Activated gamma-delta T cell treated with anti-CD3 and anti-CD28 coated beads, Interleukin-2, amount 50 U/mL, for 16 hours (primary cell): ENCODE measurements around the gene PRR19.
A peak's percentile ranks its signal among the peaks of the same experiment; 100 is the strongest.
"Not testable (repeated sequence)": the region's sequence is repeated elsewhere in the genome, so short reads cannot be mapped to it uniquely, and the experiment has no call there.

Experiments used
- DNase-seq: peaks from one replicate; pipeline ENCODE4 v3.0.0-alpha.2; 2020; ENCODE audit warnings: low read depth

PRR19 gene, protein sequence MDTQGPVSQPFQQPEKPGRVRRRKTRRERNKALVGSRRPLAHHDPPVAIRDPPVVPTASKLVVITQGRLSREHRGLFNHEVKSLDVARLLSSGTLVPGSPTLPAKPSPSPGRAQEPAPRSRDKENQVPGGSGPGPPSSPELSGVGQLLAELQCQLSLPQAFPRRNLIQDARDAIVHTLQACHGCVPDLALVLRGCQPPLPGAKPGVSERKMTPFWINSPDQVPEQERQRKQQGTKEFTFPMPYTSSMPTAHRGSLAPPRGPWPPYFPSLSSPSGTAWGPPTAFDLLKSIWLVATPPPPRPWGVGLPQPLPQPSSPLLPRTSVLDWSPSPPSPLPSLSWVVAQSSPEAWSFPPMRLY

DNA sequence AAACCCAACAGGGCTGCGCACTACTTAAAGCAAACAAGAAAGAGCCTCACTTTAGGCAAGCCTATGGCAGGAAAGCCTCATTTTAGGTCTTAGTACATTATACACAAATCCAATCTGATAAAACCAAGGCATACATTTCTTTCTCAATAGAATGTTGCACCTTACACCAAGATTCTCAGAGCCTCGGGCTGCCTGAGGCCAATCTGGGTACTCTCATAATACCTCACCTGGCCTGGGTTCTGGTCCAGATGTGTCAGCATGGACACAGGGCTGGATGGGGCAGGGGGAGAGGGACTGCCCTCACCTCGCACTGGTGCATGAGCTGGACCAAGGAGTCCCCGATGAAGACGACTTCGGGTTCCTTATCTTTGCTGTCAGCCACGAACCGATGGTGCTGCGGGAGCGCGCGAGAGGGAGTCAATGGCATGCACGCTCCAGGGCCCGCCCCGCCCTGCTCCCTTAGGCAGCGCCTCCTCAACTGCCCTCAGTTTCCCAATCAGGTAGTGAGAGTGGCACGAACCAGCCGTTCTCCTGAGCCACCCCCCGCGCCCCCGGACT lies at the start of gene PRR19:
Gene PRR19, plus strand, starts transcription at position 487 of the 558 bp plus-strand sequence. CDS start 7,453 bp downstream, outside the sequence.
- no peak for DNase-seq

DNA sequence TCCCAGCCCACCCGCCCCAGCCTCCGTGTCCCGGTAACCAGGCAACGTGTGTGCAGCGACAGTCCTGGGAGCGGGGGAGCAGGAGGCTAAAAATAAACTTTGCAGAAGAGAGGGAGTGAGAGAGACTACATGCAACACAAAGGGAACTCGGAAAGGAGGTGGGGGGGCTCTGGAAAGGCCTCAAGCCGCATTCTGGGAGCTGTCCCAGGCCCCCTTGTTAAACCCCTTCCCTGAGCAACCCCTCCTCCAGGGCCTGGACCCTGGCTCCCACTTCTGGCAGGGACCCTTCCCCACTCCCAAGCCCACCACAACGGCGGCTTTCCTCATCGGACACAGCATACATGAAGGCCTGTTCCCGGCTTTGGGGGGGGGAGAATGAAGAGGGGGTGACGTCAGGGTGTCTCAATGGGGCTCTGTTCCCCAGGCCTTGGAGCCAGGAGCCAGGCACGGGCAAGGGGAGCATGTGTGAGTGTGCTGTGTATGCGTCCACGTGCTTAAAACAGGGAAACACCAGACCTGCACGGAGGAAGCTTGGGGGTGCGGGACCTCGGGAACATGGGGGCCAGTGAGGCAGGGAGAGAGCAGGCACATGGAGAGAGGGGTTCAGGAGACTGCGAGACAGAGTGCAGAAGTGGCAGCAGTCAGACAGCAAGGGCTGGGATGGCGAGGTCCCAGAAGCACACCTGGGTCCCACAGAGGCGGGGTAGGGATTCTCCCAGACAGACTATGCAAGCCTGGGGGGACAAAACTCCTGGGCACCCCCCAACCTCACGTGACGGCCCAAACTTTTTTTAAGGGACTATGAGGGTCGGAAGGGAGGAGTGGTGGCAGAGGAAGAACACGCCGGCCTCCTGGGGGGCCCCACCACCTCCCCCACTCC lies 49.3 kb upstream of the PRR19 start:
- DNase-seq, result no peak

DNA sequence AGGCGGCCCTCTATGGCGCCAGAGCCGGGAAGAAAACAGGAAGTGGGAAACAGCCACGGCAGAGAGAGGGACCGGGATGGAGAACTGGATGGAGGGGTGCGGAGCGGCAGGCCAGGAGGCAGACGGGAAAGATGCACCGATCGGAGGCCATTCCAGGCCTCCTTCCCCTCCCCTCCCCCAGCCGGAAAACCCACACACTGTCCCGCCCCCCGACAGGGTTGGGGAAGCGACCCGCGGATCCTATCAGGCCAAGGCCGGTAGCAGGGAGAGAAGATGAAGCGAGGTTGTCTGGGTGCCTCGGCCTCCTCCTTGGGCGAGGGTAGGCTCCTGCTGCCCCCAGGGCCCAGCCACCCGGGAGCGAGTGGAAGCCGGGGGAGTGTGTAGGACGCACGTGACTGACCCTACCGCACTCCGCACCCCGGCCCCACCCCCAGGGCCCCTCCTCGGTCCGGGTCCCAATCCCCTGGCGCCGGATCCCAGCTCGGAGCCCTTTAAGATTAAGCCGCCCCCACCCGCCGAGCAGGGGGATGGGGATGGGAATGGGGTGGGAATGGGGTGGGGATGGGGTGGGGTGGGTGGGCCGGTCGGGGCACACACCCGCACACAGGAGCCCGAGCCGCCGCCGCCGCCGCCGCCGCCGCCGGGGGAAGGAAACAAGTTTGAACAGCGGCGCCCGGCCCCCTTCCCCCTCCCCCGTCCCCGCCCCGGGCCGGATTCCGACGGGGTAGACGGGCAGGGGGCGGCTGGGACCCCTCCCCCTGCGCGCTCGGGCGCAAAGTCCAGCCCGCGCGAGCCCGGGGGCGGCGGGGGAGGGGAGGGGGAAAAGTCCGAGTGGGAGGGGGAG lies 48.5 kb upstream of the PRR19 start:
- DNase-seq, result peak; percentile 27

DNA sequence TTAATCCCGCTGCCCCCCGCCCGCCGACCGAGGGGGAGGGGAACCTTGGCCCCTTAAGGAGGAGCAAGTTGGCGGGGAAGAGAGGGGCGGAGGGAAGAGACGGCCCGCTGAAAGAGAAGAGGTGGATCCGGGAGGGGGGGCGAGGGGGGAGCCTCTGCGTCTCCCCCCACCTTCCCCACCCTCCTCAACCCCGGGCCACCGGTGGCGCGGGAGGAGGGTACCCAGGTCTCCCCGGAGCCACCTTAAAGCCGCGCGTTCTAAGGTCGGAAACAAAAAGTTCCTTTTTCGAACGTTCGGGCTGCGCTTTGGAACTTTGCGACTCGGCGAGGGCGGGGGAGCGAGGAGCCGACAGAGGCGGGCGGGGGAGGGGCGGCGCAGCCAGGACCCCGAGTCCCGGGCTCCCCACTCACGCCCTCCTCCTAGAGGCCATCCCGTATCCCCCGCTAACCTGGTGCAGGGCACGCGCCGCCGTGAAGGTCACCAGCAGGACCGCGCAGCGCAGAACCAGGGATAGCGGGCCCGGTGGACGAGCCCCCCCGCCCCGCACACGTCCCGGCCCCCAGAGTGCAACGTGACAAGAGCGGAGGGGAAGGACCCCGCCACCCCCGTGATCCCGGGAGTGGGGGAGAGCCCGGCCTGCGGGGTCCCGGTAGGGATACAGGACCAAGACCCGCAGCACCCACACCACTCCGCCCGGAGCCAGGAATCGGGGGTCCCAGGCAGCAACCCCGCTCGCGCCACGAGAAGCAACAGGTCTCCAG lies 47.7 kb upstream of the PRR19 start:
- peak; percentile 67 for DNase-seq

DNA sequence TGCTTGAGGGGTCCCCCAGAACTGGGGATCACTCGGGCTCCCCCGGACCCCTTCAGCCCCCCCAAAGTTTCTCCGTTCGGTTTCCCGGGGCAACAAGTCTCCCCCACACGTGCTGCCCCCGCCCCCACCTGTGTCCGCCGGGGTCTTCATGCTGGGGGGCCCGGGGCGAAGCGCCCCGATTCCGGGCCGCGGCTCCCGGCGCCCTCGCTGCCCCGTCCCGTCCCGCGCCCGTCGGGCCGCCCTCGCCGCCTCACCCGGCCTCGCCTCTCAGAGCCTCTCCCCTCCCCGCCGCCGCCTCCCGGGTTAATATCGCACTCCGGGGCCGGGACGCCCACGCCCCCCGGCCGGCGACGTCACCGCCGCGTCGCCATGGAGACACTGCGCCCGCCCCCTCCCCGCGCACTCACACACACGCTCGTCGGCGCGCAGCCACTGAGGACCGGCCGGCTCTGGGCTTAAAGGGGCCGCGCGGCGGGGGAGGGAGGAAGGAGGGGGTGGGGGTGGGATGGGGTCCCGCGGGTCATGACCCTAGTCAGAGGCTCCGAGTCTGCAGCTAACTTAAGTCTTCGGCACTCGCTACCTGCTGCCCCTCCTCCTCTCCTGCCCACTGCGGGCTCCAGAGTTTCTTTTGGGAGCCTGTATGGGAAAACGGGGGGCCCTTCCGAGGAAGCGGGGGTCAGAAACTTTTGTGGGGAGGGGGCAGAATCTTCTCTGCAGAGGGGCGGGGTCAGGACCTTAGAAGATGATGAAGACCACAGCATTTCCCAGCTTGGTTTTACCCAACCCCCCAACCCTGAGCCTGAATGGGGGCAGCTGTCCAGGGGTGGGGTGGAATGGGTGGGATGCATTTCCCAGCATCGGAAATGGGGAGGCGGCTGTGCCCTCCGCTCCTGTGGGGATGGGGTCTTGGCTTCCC lies 46.8 kb upstream of the PRR19 start, which contains the start of gene ERF:
Gene ERF, minus strand, starts transcription at position 279 of the 916 bp plus-strand sequence. Its CDS starts 129 bp downstream, at position 150.
- peak; percentile 90 for DNase-seq

DNA sequence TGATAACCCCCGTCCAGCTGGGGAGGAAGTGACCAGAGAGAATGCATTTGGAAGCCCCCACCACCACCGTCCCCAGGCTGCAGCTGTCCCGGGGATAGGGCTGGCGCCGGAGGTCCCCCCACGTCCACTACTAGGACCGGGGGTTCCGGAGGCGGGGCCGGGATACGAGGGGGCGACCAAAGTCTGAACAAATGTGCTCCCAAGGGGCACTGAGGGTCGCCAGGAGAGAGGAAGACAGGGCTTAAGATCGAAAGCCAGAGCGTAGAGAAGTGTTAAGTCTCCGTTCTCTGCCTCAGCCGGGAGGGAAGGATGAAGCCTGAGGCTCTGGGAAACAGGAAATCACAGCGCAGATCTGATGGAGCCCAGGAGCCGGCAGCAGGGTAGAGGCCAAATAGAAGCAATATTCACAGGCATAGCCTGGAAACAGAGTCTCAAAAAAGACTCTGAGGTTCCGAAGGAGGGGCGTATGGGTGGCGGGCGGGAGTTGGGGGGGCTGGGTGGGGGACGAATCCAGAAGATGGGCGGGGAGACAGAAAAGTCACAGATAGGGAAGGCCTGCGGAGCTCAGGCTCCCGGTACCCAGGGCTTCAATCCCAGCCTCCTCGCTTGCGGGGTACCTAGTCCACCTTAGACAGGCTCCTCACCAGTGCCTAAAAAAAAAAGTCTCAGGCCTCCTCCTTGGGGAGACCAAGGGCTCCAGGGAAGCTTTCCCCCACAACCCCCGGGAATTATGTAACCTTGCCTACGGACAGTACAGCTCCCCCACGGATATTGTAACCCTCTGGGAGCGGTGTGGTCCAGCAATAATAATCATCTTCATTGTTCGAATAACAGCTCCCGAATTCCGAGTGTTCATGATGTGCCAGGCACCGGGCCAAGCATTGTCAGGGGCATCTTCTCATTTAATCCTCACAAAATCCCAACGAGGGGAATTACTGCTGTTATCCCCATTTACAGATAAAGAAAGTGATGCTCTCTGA lies 45.9 kb upstream of the PRR19 start:
- no peak for DNase-seq

DNA sequence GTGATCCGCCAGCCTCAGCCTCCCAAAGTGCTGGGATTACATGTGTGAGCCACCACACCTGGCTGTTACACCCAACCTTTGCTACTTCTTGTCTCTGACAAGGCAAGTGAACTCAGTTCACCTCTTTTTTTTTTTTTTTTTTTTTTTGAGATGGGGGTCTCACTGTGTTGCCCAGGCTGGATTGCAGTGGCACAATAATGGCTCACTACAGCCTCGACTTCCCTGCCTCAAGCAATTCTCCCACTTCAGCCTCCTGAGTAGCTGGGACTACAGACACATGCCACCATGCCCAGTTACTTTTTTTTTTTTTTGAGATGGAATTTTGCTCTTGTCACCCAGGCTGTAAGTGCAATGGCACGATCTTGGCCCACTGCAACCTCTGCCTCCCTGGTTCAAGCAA lies 44.1 kb upstream of the PRR19 start:
- not testable (repeated sequence) for DNase-seq

DNA sequence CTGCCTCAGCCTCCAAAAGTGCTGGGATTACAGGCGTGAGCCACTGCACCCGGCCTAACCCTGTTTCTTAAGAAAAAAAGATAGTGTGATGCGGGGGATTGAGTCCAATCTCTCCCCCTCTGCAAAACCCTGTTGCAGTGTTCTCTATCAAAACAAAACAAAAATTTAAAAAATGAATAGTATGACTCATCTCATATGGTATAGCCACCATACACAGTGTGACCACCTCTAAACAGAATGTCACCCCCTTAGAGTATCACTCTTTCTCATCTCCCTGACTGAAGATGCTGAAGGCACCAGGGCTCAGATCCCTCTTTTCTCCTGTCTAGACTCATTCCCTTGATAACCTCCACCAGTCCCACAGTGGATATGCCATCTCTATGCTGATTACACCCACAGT lies 40.2 kb upstream of the PRR19 start:
- no peak for DNase-seq

DNA sequence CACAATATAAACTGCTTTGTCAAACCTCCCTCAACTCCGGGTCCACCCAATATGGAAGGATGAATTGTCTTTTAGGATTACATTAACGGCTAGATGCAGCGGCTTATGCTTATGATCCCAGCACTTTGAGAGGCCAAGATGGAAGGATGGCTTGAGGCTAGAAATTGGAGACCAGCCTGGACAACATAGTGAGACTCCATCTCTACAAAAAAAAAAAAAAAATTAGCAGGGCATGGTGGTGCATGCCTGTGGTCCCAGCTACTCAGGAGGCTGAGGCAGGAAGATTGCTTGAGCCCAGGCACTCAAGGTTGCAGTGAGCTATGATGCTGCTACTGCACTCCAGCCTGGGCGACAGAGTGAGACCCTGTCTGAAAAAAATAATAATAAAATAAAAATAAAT lies 35.8 kb upstream of the PRR19 start:
- not testable (repeated sequence) for DNase-seq

DNA sequence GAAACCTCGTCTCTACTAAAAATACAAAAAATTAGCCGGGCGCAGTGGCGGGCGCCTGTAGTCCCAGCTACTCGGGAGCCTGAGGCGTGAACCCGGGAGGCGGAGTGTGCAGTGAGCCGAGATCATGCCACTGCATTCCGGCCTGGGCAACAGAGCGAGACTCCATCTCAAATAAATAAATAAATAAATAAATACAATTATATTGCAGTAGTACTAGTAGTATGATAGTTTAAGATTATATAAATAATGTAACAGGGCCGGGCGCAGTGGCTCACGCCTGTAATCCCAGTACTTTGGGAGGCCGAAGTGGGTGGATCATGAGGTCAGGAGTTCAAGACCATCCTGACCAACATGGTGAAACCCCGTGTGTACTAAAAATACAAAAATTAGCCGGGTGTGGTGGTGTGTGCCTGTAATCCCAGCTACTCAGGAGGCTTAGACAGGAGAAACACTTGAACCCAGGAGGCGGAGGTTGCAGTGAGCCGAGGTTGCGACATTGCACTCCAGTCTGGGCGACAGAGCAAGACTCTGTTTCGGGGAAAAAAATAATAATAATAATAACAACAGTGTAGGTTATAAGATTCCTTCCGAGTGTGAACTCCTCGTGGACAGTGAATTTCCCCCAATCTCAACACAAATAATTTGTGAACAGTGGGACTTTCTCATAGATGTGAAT lies 34.9 kb upstream of the PRR19 start:
- DNase-seq, result not testable (repeated sequence)

DNA sequence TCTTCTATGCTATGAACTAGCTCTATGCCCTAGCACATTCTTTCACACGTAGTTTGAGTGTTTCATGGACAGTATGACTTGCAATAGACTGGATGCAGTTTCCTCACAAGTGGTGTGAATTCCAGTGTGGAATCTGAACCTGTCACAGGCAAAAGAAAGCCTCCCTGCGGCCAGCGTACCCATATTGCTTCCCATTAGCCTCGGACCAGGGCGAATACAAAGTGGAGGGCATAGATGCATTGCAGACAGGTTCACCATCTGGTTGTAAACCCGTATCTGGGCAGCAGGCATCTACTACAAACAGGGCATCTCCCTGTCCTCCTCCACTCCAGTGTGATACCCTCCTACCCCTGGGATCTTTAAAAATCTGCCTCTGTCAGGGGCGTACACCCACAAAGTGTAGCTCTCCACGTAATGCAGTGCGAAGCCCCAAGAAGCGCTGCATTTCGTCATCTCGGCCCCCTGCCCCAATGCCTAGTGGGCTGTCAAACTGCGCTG lies 34.2 kb upstream of the PRR19 start:
- DNase-seq, result no peak

DNA sequence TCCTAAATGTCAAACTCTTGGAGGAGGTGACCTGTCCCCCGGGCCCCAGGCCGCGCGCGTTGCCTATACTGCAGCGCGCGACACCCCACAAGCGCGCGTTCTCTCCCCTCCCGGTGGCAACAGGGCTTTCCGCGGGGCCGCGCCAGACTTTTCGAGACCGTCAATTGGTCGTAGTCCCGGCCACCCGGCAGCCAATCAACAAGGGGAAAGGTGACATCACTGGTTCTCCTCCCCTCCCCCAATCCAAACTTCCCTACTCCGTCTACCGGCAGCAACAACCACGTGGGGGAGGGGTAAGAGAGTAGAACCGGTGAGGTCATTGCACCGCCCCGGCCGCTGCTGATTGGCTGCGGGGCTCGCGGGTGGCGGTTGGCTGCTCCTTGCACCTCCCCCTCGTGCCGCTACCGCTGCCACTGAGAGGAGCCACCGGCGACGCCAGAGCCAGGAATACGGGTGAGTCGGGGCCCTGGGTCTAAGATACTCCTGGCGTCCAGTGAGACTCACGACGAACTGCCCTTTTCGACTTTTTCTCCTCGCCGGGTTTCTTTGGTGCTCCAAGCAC lies 33.7 kb upstream of the PRR19 start:
- DNase-seq, result peak; percentile 97

DNA sequence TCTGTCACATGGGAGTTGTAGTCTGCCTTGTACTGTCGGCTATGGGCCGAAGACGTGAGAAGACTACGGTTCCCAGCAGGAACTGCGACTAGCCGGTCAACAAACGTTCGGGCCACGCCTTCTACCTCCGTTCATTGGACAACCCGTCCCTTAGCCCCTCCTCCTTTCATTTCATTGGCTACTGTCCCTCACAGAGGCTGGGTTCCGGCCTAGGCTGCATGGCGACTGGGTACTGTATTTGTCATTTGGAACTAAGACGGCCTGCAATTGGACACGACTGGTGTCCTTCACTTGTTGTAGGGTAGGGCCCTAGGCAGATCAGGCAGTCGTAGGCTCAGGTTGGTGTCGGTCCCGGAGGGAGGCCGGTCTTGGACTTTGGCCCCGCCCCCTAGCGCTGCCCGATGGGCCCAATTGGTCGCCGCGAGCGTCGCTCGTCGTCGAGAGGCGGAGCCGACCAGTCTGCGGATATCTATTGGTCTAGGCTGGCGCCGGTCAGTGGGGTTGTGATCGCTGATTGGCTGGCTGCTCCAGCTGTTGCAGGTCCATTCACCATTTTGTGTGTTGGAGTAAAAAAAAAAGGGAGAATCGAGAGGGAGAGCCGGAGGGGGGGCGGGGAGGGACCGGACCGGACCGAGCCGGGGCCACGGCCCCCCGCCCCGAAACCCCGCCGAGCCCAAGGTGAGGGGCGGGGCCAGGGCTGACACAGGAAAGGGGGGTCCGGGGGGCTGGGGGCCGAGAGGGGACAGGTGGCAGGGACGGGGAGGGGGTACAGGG lies 33.0 kb upstream of the PRR19 start, which contains the start of gene CIC:
Gene CIC, plus strand, starts transcription at position 549 of the 774 bp plus-strand sequence. CDS start 2,532 bp downstream, outside the sequence.
- peak; percentile 98 for DNase-seq

DNA sequence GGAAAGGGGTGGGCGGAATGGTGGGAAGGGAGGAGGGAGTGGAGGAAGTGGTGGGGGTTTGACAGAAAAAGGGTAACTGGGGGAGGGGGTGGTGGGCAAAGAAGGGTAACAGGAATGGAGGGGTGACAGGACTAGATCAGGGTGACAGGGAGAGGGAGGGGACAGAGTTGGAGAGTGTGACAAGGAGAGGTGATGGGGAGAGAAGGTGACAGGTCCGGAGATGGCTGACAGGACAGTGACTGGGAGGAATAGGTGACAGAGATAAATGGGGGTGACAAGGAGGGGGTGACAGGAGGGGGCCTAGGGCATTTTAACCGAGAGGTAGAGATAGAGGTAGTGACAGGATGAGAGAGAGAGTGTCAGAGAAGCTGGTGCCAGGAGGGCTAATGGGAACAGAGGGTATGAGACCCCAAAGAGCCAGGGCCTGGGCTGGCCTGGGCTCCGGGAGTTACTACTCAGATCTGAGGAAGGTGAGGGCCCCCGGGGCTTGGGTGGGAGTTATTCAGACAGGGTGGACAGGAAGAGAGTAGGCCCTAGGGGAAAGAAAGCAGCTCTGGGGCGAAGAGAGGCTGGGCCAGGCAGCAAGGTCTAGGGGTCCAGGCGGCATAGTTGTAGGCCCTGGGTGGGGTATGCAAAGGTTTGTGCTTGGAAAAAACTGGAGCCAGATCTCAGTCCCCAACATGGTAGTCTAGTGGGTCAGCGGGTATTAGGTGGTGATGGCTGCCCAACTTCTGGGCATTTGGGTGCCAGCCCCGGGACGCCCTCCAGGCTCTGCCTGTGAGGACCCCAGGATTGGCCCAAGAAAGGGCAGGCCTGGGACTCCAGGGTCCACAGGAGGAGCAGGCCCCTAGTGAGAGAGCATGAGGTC lies 32.2 kb upstream of the PRR19 start:
- no peak for DNase-seq

DNA sequence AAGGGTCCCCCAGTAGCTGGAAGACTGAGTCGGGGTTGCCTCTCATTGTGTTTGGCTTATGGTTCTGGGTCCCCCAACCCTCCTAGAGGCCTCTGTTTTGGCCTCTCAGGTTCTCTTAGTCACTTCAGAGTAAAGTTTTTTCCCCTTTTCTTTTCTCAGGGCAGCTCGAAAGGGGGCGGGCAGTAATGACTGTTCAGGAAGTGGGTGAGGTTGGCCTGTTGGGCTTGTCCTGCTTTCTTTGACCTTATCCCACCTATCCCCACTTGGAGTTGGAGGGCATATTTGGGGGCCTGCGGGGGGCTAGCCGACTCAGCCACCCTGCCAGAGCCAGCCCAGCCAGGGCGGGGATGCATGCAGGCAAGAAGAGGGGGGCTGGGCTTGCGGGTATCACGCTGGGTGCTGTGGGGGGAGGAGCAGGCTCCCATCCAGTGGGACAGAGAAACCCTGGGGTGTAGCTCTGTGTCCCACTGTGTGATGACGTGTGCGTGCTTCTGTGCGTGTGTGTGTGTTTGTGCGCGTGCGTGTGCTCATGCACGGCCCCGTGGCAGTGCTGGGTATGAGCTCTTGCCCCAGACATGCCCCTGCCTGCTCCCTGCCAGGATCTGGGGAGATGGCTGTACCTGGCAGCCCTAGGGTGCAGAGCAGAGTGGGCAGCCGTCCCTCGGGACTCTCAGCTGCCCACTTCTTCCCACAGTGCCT lies 31.4 kb upstream of the PRR19 start:
- DNase-seq, result peak; percentile 41
